RPMI7951 (cell line): Measurements from ENCODE around the gene STOML2. TPM values are rescaled to one million over a fixed set of nuclear protein-coding genes. Genes with fewer than 3 reads are reported as not detected.
"Not testable (repeated sequence)": the region's sequence is repeated elsewhere in the genome, so short reads cannot be mapped to it uniquely, and the experiment has no call there.

Source experiments
- DNase-seq: peaks from one replicate; pipeline ENCODE4 v3.0.0-alpha.2; 2012; ENCODE audit warnings: low read depth
- total RNA-seq: library from RNA; depleted of rRNA; stranded (reverse); fragments of >200 nt; shearing (Covaris generic); gene quantifications from 2 replicates; pipeline ENCODE4 v1.2.3, GENCODE V29; 2014; rRNA removed

The STOML2 gene
- 136 and 152 TPM in 2 replicates for total RNA-seq

GRCh38 chr9:35102769-35103659, at the start of gene STOML2:
STOML2 (minus strand) TSS chr9:35103131; CDS start chr9:35103094, 37 bp downstream.
- peak; percentile 95 for DNase-seq

- DNase-seq: not testable (repeated sequence)
Observed at GRCh38 chr9:35147941-35148563, 45.1 kb upstream of the STOML2 start.

- DNase-seq: no peak
Observed at GRCh38 chr9:35142037-35142436, 39.1 kb upstream of the STOML2 start.

GRCh38 chr9:35140093-35140492, 37.2 kb upstream of the STOML2 start:
- no peak for DNase-seq

- DNase-seq: peak; percentile 39
Observed at GRCh38 chr9:35136866-35137265, 33.9 kb upstream of the STOML2 start.

GRCh38 chr9:35135988-35136387, 33.1 kb upstream of the STOML2 start:
- DNase-seq: no peak

GRCh38 chr9:35134920-35135319, 32.0 kb upstream of the STOML2 start:
- no peak for DNase-seq

GRCh38 chr9:35116898-35117551, 14.1 kb upstream of the STOML2 start:
- peak; percentile 89 for DNase-seq

GRCh38 chr9:35116539-35116897, 13.6 kb upstream of the STOML2 start:
- DNase-seq: no peak

GRCh38 chr9:35115680-35116538, 13.0 kb upstream of the STOML2 start, which contains the start of gene ATOSB:
ATOSB (minus strand) TSS chr9:35115862; CDS start chr9:35108274, 7,588 bp downstream.
- DNase-seq: peak; percentile 96

- DNase-seq: peak; percentile 75
Observed at GRCh38 chr9:35114840-35115628, 12.1 kb upstream of the STOML2 start.

GRCh38 chr9:35114113-35114839, 11.3 kb upstream of the STOML2 start:
- DNase-seq: peak; percentile 97

GRCh38 chr9:35112257-35113020, 9.5 kb upstream of the STOML2 start:
- DNase-seq: peak; percentile 79

GRCh38 chr9:35111001-35111933, 8.3 kb upstream of the STOML2 start:
- peak; percentile 97 for DNase-seq

- DNase-seq: peak; percentile 59
Observed at GRCh38 chr9:35110327-35110761, 7.4 kb upstream of the STOML2 start.

GRCh38 chr9:35108946-35109575, 6.1 kb upstream of the STOML2 start:
- DNase-seq: no peak

GRCh38 chr9:35108461-35108860, 5.5 kb upstream of the STOML2 start:
- DNase-seq: no peak
